Measurements from ENCODE around the gene ATP1B1. TPM values are rescaled to one million over a fixed set of nuclear protein-coding genes. Genes with fewer than 3 reads are reported as not detected.

ATP1B1 gene
- total and polyA plus RNA-seq, 9 of the 15 experiments (the other 6 are each of a cell fraction or from before 2014, with no cell fraction given): 0.76 to 3.0 (median 1.7) TPM

DNA sequence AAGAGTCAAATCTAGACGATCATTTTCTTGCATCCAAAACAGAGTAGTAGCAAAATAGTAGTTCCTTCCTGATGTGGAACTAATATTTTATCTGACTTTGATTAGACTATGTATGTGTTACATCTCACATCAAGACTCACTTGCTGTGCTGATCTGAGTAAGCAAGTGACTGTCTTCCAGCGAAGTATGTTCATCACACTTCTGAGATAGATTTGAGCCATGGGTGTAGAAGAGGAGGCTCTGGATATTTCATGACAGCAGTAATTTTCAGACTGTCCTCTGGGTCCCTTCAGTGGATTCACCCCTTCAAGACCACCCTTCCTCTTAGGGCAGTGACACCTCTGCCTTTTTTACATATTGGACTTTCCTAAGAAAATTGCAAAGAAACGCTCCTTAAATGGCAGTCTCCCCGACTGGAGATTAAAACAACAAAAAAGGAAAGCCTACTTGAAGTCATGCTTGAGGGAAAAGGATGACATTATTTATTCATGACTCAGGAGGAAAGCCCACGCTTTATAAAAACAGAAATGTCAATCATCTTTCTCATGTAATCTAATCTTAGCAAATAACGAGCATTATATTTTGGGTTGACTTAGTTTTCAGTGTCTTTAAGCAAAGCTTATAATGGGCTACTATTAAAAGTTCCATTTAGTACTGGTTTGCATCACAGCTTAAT is 22.8 kb downstream of the ATP1B1 start:
- ChIA-PET CTCF (ENCODE audit: low intra/inter-chr PET ratio) (no interaction called here), POLR2A (no interaction called here)
- Histone ChIP-seq H3K9ac (ENCODE audit: insufficient read depth in 1 of 2, low read depth in 2 of 2, low read length in 2 of 2) (no peak overlapping the region), H3K4me1 (replicated peaks in 1 of 2; ENCODE audit: control insufficient read depth in 2 of 2, insufficient read depth in 2 of 2, low read length in 2 of 2) (no peaks in the 10 kb centered on the region), H3K9me1 (ENCODE audit: control insufficient read depth, insufficient read depth, low read length) (no peaks in the 10 kb centered on the region), H3K4me3 (no peak overlapping the region), H3K79me2 (ENCODE audit: control insufficient read depth, insufficient read depth, low read length) (no peaks in the 10 kb centered on the region), H3K27ac (ENCODE audit: extremely low read depth, low read depth, low read length) (no peak overlapping the region), H3K27me3 (ENCODE audit: control insufficient read depth in 2 of 2, insufficient read depth in 2 of 2, low read length in 2 of 2) (no peaks in the 10 kb centered on the region), H4K20me1 (replicated peaks; ENCODE audit: control insufficient read depth, insufficient read depth, low read length) (no peaks in the 10 kb centered on the region), H3K4me2 (ENCODE audit: insufficient read depth, low read length) (no peak overlapping the region), H3K36me3 (ENCODE audit: control insufficient read depth, insufficient read depth, low read length) (no peaks in the 10 kb centered on the region), H3K9me3 (replicated peaks; ENCODE audit: control insufficient read depth, insufficient read depth, low read depth, low read length) (no peaks in the 10 kb centered on the region), H2AFZ (ENCODE audit: low read depth, low read length) (no peak overlapping the region)
- no peak for ATAC-seq
- TF ChIP-seq TAF1 (IDR thresholded peaks at IDR 0.05; ENCODE audit: control insufficient read depth, extremely low read depth, insufficient read depth, low read length, severe bottlenecking) (no peak), NFXL1 (CRISPR knock-in tag; IDR thresholded peaks at IDR 0.05) (no peak), NONO (IDR thresholded peaks at IDR 0.05; ENCODE audit: low read depth in 2 of 2, low read length in 1 of 2) (no peak), ZNF551 (CRISPR knock-in tag; IDR thresholded peaks at IDR 0.05) (no peak), KHSRP (IDR thresholded peaks at IDR 0.05) (no peak), TCF7L2 (IDR thresholded peaks at IDR 0.05; ENCODE audit: low read depth, low read length) (no peak), ERF (CRISPR knock-in tag; IDR thresholded peaks at IDR 0.05) (no peak), CEBPG (CRISPR knock-in tag; IDR thresholded peaks at IDR 0.05) (no peak), CEBPG (tag; conservative IDR thresholded peaks at IDR 0.05 in 1 of 2, IDR thresholded peaks at IDR 0.05 in 1 of 2) (no peak), MEF2D (tag; conservative IDR thresholded peaks at IDR 0.05; ENCODE audit: low read depth) (no peak), GATA2 (CRISPR knock-in tag; IDR thresholded peaks at IDR 0.05) (no peak)
- TF ChIP-seq, protein P1, sequence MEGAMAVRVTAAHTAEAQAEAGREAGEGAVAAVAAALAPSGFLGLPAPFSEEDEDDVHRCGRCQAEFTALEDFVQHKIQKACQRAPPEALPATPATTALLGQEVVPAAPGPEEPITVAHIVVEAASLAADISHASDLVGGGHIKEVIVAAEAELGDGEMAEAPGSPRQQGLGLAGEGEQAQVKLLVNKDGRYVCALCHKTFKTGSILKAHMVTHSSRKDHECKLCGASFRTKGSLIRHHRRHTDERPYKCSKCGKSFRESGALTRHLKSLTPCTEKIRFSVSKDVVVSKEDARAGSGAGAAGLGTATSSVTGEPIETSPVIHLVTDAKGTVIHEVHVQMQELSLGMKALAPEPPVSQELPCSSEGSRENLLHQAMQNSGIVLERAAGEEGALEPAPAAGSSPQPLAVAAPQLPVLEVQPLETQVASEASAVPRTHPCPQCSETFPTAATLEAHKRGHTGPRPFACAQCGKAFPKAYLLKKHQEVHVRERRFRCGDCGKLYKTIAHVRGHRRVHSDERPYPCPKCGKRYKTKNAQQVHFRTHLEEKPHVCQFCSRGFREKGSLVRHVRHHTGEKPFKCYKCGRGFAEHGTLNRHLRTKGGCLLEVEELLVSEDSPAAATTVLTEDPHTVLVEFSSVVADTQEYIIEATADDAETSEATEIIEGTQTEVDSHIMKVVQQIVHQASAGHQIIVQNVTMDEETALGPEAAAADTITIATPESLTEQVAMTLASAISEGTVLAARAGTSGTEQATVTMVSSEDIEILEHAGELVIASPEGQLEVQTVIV (CRISPR knock-in tag; IDR thresholded peaks at IDR 0.05; ENCODE audit: borderline replicate concordance): no peak
- TF ChIP-seq, protein P2, sequence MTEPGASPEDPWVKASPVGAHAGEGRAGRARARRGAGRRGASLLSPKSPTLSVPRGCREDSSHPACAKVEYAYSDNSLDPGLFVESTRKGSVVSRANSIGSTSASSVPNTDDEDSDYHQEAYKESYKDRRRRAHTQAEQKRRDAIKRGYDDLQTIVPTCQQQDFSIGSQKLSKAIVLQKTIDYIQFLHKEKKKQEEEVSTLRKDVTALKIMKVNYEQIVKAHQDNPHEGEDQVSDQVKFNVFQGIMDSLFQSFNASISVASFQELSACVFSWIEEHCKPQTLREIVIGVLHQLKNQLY (CRISPR knock-in tag; conservative IDR thresholded peaks at IDR 0.05): no peak
- TF ChIP-seq, protein P3, sequence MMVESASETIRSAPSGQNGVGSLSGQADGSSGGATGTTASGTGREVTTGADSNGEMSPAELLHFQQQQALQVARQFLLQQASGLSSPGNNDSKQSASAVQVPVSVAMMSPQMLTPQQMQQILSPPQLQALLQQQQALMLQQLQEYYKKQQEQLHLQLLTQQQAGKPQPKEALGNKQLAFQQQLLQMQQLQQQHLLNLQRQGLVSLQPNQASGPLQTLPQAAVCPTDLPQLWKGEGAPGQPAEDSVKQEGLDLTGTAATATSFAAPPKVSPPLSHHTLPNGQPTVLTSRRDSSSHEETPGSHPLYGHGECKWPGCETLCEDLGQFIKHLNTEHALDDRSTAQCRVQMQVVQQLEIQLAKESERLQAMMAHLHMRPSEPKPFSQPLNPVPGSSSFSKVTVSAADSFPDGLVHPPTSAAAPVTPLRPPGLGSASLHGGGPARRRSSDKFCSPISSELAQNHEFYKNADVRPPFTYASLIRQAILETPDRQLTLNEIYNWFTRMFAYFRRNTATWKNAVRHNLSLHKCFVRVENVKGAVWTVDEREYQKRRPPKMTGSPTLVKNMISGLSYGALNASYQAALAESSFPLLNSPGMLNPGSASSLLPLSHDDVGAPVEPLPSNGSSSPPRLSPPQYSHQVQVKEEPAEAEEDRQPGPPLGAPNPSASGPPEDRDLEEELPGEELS (CRISPR knock-in tag; IDR thresholded peaks at IDR 0.05; ENCODE audit: borderline replicate concordance): no peak
- 24% methylated on average over 6 of the region's 6 CpGs for WGBS (ENCODE audit: insufficient coverage, low coverage, missing lambda C conversion rate)
- in situ Hi-C loops (cut with MboI): no loop called here
- intact Hi-C loops (cut with micrococcal nuclease): loop anchor here (5.0 kb wide), 1 partner anchor 218 kb away; no protein-coding TSS in a partner anchor
- BruUV-seq (replicated peaks): no TSS peak
- DNase-seq (ENCODE audit: extremely low read depth in 1 of 4, low spot score in 3 of 4): no peak
- FAIRE-seq: no peak
